Right ventricle myocardium superior (tissue), 1 donor: ENCODE measurements around the gene OLFML2B. TPM values are rescaled to one million over a fixed set of nuclear protein-coding genes. Genes with fewer than 3 reads are reported as not detected.

Experiments
- ATAC-seq: fragments of 200-7000 bp; cut with Tn5 transposase; one replicate; pipeline ENCODE4 v1.9.1; 2020; ENCODE audit warnings: mild to moderate bottlenecking; ENCODE audit not compliant: poor library complexity
- DNase-seq: peaks from one replicate; pipeline ENCODE4 v3.0.0-alpha.2; 2020
- intact Hi-C: fragments of 100-400 bp; cut with DNase I; formaldehyde crosslinking; loops from one replicate; pipeline ENCODE4 v1.11.2; 2022
- total RNA-seq: library from RNA; stranded (reverse); fragmentation: NEBNext Ultra II Directional; extraction: Animal tissue kit (Norgen Biotek cat#: 25700); gene quantifications from one replicate; pipeline ENCODE4 v1.2.1, GENCODE V29; 2021
- donor health status: DM: no; HTN: yes; CAD: no; lungs with severe emphysema.

OLFML2B gene
- total RNA-seq, 1 donor from 2014 or later = 2.2 TPM

DNA sequence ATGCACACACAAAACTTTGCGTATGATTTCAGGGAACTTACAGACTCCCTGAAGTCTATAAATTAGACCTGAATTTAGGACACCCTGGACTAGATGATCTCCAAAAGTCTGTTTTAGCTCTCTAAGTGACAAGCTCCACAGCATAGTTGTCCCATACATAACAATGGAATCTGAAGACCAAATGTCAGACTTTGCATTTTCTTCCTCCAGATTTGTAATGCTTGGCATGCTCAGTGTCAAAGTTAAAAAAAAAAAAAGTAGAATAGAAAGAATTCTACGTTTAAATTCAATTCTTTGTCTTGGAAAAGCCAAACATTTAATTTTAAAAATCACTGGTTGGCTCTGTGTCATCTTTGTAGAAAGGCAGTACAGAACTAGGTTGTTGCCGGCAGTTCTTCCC lies 66.7 kb downstream of the OLFML2B start:
- DNase-seq (no peak), ATAC-seq (no peak)
- intact Hi-C loops = no loop called here

DNA sequence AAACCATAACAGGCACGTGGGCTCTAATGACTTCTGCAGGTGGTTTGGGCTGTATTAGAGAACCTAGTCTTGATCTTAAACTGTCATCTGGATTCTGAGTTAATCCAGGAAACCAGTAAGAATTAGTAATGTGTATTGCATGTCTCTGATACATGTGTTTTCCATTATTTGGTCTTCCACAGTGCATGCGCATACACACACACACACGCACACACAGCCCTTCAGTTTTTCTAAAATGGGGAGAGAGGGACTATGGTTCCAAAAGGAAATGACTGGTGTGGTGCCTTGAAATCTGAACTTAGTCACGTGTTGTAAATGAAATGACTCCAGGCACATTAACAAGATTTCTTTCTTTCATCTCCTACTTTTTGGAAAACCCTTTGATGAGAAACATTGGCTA lies 67.6 kb downstream of the OLFML2B start:
- peak; percentile 25 for ATAC-seq
- intact Hi-C loops = no loop called here

DNA sequence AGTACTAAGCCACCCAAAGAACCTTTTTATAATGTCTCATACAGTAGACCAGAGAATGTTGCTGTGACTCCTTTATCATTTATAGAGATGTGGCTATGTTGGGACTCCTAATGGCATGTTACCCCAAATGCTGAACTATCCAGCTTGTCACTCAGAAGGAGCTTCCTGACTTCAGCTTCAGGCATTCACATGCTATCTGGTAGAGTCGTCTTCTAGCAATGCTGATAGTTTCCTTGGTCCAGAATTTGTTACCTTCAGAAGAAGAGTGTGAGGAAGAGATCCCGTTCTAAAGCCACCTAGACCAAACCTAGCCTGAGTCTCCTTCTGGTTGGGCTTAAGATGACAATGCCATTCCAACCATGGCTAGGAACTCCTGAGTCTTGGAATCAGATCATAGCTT lies 68.1 kb downstream of the OLFML2B start:
- intact Hi-C loops = no loop called here

More for the DNA sequence above, 67.6 kb downstream of the OLFML2B start:
- no peak for DNase-seq

DNA sequence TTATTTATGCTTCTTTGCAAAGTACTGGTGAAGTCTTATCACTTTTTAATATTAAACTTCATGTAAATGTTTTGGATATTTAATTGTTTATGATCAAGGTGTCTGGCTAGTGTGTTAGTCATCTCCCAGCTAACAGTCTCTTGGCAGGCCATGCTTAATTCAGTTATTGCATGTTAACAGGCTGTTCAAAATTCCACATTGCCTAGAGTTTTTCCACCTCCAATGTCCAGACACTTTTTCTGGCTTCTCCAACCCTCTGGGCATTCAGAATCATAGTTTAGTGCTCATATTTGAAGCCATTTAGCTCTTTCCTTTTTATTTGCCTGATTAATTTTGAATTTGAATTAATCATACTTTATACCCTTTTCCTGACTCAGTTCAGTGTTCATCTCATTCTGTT lies 69.2 kb downstream of the OLFML2B start:
- no peak for ATAC-seq
- intact Hi-C loops = no loop called here
- DNase-seq = no peak

More for the DNA sequence above, 68.1 kb downstream of the OLFML2B start:
- DNase-seq (no peak), ATAC-seq (no peak)

DNA sequence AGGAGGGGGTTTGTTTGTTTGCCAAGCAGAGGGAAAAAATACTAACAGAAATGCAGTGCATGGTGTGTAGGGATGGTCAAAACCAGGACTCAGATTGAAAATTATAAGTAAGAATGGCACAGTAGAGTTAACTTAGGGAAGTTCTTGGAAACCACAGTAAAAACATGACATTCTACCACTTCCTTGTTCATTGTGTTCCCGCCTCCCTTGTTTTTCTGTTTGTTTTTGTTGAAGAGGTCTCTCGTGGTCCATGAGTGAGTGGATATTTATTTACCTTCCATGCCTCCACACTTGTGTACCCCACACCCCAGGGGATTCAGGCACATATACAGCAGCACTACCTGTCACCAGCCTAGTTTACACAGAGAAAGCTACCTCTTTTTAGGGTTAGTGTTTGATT lies 69.6 kb downstream of the OLFML2B start:
- intact Hi-C loops = no loop called here
- ATAC-seq (no peak), DNase-seq (no peak)

DNA sequence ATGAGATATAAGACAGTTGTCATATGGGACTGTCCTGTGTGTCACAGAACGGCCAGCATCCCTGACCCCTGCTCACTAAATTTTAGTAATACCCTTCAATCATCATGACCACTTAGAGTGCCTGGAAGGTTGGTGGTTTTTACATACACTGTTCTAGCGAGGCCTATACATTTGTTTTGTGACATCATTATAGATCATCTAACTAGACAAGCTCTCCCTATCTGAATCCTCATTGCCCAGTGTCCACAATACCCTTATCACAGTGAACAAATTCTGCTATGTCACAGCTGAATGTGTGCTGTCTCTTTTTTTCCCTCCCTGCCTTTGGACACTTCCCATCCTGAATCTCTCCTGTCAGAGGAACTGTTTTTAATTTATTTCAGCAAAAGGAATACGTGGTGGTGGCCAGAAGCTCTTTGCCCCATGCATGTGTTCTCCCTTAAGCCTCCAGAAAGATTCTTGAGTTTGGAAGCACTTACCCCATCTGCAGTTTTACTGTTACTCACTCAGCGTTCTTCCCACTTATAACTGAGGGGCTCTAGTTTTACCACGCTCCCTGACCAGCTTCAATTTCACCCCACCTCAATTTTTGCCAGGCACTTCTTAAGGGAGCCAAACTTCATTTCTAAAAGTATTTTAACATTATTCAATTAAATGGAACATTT lies 70.3 kb downstream of the OLFML2B start:
- DNase-seq = no peak
- intact Hi-C loops = no loop called here
- no peak for ATAC-seq

DNA sequence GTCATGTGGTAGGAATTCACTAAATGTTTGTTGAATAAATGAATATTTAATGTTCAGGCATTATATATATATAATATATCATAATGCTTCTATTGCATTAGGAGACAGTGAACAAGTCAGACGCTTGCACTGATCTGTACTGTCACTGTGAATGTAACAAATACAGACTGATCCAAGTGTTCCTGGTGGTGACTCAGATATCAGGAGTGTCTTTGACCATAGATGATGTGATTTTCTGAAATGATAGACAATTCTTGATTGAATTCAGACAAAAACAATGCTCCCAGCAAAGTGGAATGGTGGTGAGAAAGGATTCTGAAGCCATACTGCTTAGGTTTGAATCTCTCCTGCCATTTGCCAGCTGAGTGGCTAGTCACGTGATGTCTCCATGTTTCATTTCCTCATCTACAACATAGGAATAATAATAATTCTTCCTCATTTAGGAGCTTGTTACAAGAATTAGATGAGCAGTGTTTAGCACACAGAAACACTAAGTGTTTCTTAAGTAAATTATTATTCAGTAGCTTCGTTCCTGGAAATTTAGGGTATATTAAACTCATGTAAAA lies 71.0 kb downstream of the OLFML2B start:
- intact Hi-C loops = no loop called here
- DNase-seq (no peak), ATAC-seq (no peak)

DNA sequence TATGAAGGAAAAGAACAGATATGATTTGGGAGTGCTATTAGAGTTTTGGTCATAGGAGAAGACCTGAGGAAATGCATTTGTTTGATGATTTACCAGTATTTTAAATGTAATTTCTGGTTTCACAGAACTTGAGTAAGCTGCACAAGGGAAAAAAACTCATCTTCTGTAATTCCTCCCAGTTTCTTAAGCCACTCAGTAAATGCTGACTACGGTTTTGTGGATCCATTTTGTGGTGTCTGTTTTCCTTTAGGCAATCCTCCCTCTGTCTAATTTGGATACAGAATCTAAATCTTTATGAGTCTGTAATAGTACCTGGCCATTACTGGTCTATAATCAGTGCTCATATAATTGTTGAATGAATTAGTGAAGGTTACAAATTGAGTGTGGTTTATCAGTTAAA lies 72.0 kb downstream of the OLFML2B start:
- no peak for DNase-seq
- no peak for ATAC-seq
- intact Hi-C loops = no loop called here

DNA sequence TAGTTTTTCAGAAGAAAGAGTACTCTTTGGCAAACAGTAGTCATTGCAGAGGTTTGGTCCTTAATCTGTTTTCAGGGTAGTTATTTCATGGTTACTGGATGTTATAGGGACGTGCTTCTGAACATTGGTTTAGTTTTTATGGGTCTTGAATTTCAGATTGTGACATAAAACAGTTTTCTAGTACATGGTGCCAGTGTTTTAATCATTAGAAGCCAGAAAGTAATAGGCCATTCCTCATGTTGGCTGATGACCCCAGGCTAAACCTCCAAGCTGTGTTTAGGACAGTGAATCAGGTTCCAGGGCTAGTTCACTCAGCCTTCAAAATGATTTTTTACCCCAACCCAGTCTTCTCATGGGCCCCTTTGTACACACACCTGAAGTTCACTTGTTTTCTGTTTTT lies 73.3 kb downstream of the OLFML2B start:
- DNase-seq (no peak), ATAC-seq (no peak)
- intact Hi-C loops = no loop called here

DNA sequence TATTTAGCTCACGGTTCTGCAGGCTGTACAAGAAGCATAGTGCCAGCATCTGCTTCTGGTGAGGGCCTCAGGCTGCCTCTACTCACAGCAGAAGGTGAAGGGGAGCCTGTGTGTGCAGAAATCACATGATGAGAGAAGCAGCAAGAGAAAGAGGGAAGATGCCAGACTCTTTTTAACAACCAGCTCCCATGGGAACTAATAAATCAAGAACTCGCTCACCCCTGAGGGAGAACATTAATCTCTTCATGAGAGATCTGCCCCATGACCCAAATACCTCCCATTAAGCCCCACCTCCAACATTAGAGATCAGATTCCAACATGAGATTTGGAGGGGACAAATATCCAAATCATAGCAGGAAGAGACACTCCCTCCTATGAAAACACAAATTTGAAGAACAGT lies 74.1 kb downstream of the OLFML2B start:
- no peak for ATAC-seq
- no peak for DNase-seq
- intact Hi-C loops = no loop called here

DNA sequence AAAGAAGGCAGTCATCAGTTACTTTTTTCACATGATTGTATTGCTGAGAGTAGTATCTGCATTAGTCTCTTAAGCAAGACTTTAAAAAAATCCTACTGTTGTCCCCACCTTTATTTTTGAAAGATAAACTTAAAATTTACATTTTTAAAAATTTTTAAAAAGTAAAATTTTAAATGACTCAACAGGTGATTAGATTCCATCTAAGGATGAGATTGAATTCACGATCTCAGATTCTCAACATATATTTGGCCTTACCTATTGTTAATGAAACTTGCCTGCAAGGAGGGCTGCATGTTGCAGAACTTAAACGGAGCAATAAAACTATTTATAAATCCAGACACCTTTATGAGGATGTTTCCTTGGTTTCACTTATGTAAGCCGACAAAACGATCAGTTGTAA lies 75.2 kb downstream of the OLFML2B start:
- ATAC-seq (no peak), DNase-seq (no peak)
- intact Hi-C loops = no loop called here

DNA sequence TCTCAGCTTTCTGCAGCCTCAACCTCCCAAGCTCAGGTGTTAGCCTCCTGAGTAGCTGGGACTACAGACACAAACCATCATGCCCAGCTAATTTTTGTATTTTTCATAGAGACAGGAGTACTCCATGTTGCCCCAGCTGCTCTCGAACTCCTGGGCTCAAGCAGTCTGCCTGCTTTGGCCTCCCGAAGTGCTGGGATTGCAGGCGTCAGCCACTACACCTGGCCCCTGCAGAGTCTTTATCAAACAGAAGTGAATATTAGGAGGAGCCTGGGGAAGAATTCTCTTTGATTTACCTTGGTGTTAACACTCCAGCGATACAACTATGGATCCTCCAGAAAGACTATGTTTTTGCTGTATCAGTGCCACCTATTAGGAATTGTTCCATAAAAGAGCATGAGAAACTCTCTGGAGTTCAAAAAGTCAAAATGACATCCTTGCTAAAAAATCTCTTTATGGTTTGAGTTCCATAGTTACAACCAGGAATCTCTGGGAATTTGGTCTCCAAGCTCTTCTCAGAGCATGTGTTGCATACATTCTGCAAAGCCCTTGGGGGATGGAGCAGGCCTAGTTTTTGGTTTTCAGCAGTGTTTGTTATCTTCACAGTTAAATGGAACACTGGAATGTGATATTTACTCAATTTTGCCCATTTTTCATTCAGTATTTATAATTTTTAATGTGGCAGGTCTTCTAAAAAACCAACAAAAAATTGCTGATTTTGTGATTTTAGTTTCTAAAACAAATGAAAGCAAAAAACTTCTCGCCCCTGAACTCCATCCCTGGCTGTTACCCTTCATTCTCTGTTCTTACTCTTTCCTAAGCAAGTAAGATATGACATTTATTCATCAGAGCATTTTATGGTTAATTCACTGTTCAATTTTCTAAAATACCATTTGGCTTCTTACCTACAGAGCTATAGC lies 77.3 kb downstream of the OLFML2B start:
- ATAC-seq = no peak
- intact Hi-C loops = no loop called here

DNA sequence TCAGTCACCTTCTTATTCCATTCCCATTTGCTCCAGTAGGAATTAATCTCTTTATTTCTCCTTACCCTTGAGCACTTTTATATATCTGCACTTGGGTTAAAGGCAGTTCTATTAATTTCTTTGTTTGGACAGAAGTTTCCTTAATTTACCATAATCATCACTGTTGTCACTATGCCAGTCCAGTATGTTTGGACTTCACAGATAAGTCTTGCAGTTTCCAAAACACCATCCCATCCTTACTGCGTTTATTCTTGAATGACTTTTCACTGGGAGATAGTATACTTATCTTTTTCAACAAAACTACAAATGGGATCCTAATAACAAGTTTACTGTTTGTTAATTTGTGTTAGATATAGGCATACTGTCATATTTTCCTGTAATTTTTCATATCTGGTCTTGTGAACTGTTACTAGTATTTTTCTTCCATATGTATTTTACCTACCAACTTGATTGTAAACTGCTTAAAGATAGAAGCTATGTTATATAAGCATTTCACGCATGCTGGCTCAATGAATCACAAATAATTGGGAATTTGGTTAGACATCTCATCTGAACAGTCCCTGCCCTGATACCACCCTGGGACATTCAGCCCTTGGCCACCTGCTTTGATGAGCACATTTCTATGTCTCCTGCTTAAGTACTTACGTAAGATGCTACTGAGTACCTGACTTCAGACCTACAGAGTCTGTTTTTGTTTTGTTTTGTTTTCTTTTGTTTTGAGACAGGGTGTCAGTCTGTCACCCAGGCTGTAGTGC lies 78.2 kb downstream of the OLFML2B start:
- DNase-seq (no peak), ATAC-seq (no peak)
- intact Hi-C loops = no loop called here

More for the DNA sequence above, 77.3 kb downstream of the OLFML2B start:
- DNase-seq = no peak

DNA sequence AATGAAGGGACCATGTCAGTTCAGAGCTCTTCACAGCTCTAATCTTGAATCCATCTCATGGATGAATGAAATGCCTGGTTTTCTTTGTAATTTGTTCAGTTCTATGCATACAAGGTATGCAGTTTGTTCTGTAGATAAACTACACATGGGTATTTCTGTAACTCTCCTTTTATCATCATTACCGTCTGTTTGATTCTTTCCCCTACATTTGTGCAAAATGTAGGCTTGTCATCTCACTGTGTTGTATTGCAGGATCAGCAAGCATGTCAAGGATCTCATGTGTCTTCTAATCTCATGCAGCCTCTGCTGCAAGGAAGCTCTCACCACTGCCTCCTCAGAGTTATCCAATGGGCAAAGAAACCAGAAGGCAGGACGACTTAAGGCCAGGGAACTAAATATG lies 79.3 kb downstream of the OLFML2B start:
- DNase-seq = no peak
- intact Hi-C loops = no loop called here
- no peak for ATAC-seq

DNA sequence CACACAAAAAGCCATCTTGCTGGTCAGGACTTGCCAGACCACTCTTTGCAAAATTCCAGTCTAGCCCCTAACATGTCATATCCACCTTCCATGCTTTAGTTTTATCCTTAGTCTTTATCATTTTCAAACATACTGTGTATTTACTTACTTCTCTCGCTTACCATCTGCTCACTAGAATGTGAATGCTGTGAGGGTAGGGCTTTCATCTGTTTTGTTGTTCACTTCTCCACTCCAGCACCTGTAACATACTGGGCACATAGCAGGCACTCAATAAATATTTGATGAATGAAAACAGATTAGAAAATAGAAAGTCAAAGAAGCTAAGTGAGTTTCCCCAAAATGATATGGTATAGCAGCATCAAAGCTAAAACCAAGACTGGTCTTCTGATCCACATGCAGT lies 79.9 kb downstream of the OLFML2B start:
- ATAC-seq = no peak
- intact Hi-C loops = no loop called here
- DNase-seq = no peak

DNA sequence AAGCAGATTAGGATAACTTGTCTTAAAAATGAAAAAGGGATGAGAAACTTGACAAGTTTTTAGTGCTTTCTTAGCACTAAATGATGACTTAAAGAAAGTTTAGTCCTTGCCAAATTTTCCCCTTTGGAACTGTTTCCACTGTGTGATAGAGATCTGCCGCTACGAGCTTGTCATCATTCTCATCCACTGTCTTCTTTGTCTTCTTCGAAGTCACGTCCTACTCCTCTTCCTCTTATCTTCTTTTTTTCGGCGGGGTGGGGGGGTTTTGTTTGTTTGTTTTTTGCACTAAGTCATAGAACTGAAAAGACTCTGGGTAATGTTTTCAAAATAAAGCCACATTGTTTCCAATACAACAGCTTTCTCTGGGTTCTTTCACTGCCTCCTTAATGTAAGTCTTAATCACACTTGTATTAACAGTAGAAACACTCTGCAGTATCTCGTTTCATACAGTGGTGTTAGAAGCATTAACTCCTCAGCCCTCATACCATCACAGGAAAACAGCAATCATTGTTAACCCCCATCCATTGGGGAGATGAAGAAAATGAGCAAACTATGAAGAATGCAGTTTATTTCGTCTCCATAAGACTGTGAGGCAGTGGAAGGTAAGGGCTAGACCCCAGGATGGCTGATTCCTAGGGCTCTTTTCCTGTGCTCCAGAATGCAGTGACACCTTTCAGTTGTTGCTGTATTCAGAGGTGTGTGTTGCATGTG lies 81.8 kb downstream of the OLFML2B start:
- intact Hi-C loops = no loop called here
- ATAC-seq (no peak), DNase-seq (no peak)

DNA sequence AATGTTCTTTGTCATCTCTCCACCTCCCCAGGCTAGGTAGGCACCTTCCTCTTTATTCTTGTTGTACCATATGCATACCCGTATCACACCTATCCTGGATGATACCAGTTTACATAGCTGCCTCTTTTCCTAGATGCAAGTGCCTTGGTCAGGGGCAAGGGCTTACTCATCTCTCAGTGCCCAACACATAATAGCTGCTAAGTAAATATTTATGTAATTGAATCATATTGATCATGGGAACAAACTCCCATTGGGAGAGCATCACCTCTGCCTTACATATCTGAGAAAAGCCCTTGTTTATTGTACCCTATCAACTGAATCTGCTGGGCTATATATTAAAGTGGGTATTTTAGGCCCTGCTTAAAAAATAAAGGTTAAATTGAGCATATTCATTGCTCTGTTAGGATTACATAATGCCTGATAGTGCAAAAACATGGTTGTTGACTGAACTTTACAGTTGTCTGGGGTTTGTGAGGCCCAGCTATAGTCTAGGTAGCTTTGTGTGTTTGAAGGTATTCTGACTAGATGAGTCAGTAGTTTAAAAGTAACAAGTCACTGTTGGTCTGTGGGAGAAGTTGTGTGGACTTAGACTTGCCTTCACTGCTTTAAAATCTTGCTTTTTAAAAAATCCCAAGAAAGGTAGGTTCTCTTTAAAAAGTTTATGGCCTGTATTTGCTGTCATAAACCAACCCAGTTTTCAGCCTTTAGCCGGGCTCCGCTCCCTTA lies 82.6 kb downstream of the OLFML2B start:
- intact Hi-C loops = no loop called here
- no peak for ATAC-seq
- no peak for DNase-seq

DNA sequence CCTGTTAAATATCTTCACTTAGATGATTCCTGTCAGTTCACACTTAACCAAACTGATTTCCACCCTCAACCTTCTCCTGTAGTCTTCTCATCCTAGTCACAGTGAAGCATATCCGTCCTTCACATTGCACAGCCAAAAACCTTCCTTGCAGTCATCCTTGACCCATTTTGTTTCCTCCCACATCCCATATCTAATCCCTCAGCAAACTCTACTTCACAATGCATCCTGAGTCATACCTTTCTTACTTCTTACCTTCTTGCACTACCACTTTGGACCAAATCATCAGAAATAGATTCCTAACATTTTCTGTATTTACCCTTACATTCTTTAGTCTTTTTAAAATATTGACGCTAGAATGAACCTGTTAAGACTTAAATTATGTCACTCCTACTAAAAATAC lies 86.9 kb downstream of the OLFML2B start:
- intact Hi-C loops = no loop called here
- ATAC-seq (no peak), DNase-seq (no peak)
